Activated gamma-delta T cell treated with anti-CD3 and anti-CD28 coated beads, Interleukin-2, amount 50 U/mL, for 16 hours (primary cell): ENCODE measurements around the gene ABHD17C.

ENCODE experiments used
- DNase-seq: peaks from one replicate; pipeline ENCODE4 v3.0.0-alpha.2; 2020; ENCODE audit warnings: low read depth

The ABHD17C gene

DNA sequence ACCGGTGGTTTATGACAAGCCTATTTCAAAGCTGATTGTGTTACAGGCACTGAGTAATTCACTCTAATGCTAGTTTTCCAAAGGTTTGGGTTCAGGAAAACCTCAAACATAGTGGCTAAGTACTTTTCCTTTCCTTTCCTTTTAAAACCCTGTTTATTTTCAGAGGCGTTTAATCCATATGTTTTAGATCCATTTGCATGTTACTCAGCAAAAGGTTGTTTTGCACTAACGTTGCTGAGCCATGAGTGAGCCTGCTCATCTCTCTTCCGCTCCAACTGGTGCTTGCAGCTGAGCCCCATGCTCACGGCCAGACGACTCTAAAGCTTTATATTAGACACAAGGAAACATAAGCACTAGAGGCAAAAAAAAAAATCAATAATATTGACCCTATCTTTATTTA is 93.4 kb downstream of the ABHD17C start:
- no peak for DNase-seq

DNA sequence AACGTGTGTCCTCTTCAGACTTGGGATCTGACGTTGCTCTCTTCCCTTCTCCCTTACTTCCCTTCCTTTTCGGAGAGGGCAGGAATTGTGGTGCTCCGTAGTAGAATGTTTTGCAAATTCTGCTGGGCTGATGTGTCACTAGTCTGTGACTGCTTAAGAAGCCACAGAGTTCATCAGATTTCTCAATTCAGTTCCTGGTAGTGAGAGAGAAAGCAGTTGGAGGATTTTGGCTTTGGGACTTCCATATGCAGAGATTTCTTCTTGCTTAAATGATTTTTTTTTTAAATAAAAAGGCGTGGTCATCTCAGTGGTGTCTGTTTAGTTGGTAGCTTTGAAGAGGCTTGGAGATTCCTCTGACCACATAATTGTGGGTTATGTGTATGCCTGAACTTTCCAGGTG is 94.2 kb downstream of the ABHD17C start:
- no peak for DNase-seq

DNA sequence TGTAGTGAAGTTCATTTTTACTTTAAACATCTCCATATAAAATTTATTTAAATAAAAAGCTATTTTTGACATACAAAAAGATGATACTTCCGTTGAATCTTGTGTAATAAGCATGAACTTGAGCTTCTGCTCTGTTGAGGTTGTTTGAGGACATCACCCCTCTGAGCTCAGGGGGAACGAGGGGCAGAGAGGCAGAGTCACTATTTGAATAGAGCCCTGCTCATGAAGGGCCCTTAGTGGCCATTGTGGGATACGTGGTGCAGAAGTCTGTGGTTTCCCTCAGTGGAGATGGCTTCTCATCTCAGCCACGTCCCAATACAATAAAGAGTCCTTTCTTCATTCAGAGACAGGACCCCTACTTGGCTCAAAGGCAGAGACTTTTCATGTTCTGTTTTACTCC is 94.7 kb downstream of the ABHD17C start:
- no peak for DNase-seq

DNA sequence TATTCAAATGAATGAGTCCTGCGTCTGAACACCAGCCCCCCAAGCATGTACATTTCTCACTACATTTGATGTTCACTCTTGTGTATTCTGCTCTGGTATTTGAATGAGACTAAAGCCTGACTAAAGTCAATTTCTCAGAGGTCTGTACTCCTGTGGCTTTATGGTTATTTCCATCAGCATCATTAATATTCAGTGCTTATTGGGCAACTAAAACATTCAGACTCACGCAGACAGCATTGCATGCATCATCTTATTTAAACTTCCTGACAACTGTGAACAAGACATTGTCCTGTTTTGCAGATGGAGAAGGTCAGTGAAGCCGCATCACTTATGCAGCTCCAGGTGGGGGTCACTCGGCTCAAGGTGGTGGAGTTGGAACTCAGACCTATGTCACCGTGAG is 95.1 kb downstream of the ABHD17C start:
- DNase-seq: no peak

DNA sequence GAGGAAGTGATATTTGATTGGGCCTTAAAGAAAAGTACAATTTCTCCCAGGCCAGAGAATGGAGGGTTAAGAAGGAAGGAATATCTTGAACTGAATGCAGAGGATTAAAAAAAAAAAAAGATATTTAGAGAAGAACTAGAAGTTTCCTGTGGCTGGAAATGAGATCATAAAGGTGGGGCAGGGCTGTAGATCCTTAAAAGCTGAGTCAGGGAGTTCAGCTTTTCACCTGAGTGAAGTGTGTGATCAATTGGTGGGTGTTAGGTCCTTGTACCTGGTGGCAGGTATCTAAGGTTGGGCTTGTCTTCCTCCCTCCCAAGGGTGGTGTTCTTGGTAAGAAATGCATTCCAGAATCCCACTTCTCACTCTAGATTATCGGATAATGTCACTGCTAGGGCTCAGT is 95.9 kb downstream of the ABHD17C start:
- DNase-seq: no peak

DNA sequence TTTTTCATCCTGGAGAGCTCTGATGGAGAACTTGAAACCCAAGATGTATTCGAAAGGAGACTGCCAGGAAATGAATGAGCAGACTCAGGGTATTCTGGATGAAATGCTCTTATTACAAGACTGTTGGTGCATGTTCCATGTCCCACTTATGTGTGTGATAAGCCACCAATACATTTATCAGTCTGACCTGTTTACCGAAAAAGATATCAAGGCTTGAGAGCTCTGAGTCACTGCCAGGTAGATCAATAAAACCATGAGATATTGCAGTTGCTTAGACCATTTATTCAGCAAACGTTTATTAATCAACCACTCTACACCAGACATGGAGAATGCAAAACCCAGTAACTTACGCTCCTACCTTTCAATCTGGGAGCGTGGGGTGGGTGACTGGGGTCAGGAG is 101.3 kb downstream of the ABHD17C start:
- no peak for DNase-seq

DNA sequence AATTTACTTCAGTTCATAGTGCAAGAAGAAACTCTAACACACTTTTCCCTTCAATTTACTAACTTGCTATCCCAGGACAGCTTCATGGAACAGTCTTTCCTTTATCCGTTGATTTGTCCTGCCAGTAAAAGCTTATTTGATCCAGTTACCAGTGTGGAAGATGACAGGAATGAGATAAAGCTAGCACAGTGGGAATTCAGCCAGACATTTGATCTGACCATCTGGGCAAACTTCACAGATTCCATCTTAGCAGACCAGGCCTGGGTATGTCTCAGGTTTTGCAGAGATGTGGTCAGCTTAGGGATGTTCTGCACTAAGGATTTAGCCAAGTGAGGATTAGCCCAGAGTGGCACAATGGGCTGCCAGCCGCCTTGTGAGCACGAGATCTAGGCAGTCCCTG is 103.8 kb downstream of the ABHD17C start:
- DNase-seq: no peak

DNA sequence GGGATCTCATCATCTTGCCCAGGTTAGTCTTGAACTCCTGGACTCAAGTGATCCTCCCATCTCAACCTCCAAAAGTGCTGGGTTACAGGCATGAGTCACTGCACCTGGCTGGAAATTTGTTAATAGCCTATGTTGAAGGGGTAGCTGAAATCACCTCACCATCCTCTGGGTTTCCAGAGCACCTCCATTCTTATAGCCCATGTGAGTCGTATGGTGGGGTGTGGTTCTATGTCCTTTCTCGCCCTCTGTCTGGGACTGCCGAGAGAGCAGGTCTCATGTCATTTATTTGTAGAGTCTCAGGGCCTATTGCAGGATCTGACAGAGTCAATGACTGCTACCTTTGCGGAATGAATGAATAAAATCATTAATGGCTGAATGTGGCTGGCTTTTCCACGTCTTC is 105.0 kb downstream of the ABHD17C start:
- no peak for DNase-seq

DNA sequence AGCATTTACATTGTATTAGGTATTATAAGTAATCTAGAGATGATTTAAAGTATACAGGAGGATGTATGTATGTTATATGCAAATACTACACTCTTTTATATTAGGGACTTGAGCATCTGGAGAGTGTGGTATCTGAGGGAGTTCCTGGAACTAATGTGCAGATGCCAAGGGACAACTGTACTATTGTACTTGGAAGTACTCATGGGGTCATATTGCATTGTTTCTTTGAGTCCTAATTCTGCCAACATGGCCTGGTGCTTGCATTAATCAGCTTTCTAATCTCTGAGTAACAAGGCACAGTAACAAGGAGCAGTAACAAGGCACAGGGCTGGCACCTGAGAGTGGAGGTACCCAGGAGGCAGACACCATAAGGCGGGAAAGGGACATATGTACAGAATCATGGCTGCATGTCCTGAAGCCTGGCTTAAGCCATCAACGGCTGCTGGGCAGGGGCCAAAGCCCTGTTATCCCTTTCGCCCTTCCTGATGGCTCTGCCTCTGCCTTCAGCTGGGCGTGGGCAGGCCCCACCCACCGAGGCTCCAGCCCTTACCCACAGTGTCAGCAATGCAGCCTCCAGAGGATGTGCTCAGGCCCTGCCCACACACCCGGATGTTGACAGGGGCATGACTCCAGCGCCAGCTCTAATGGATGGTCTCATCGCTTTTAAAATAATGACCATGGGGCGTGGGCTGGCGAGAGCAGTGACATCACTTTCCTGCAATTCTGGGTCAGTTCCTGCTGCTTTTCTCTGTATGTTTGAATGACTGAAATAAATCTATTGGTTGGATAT is 107.0 kb downstream of the ABHD17C start:
- no peak for DNase-seq

DNA sequence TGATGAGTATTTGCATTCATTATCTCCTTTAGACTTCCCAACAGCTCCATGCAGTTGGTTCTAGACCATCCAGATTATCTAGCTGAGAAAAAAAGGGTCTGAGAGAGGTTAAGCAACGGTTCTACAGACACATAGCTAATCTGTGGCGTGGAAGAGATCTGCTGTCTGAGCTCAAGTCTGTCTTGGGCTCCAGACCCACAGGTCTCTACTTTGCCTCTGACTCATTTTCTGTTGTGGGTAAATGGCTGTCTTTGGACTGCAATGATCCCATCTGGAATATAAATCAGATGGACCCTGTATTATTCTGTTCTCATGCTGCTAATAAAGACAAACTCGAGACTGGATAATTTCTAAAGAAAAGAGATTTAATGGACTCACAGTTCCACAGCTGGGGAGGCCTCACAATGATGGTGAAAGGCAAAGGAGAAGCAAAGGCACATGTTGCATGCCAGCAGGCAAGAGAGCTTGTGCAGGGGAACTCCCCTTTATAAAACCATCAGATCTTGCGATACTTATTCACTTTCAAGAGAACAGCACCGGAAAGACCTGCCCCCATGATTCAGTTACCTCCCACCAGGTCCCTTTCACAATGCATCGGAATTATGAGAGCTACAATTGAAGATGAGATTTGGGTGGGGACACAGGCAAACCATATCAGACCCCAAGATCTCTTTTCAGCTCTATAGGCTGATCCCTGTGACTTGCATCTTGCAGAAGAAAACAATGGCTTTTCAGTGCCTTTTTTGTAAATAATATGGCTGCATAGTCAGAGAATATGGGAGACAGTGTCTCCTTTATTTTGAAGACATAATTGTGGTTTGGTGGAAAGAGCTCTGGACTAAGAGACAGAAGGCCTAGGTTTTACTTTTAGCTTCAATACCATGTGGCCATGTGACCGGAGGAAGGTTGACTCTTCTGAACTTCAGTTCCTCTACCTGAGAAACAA is 108.7 kb downstream of the ABHD17C start:
- no peak for DNase-seq

DNA sequence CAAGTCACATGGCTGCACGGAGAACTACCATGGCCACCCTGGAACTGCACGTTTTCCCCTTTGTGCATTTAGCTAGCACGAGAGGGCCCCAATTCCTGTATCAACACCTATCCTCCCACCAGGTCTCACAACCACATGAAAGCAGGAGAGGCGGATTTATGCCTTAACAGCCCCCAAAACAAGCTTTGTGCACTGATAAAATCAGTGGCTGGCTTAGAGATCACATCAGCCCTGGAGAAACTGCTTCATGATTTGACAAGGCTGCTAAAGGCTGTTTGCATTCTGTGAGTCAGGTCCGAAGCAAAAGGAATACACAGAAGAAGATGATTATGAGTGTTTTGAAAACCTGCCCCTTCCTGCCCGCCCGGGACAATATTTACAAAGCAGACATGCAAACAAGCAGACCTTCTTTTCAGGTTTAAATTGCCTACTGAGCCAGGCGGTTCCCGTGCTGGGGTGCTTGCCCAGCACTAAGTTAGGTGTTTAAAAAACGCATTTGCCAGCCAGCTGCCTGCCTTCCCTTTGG is 109.9 kb downstream of the ABHD17C start:
- DNase-seq: no peak
